KMS-11 (cell line): Measurements from ENCODE around the gene PSMA7.

Source experiments
- H2AFZ ChIP-seq: fragments of 200-600 bp; sonication (generic); 2 replicates; pipeline ENCODE4 v1.6.1; 2016; ENCODE audit warnings: antibody characterized with exemption, mixed run types, low read depth
- H3K27ac ChIP-seq: fragments of 200-600 bp; sonication (generic); 2 replicates; pipeline ENCODE4 v1.6.1; 2016; ENCODE audit warnings: mild to moderate bottlenecking, mixed run types
- H3K27me3 ChIP-seq: fragments of 200-600 bp; sonication (generic); 2 replicates; pipeline ENCODE4 v1.6.1; 2017; ENCODE audit warnings: mild to moderate bottlenecking, low read depth, mixed run types, moderate library complexity; ENCODE audit not compliant: insufficient read depth
- H3K36me3 ChIP-seq: fragments of 200-600 bp; sonication (generic); 2 replicates; pipeline ENCODE4 v1.6.1; 2017; ENCODE audit warnings: mild to moderate bottlenecking, mixed run types; ENCODE audit not compliant: insufficient read depth
- H3K4me1 ChIP-seq: fragments of 200-600 bp; sonication (generic); 2 replicates; pipeline ENCODE4 v1.6.1; 2016; ENCODE audit warnings: mild to moderate bottlenecking, low read depth, mixed run types; ENCODE audit not compliant: poor library complexity, severe bottlenecking
- H3K4me2 ChIP-seq: fragments of 200-600 bp; sonication (generic); 2 replicates; pipeline ENCODE4 v1.7.0; 2016; ENCODE audit warnings: mild to moderate bottlenecking, mixed run types
- H3K4me3 ChIP-seq: fragments of 200-600 bp; sonication (generic); IDR thresholded peaks from 2 replicates; pipeline ENCODE4 v1.6.1; 2017; ENCODE audit warnings: low read depth, low read length, mixed read lengths; ENCODE audit not compliant: insufficient read depth
- H3K79me2 ChIP-seq: fragments of 200-600 bp; sonication (generic); 2 replicates; pipeline ENCODE4 v1.6.1; 2016; ENCODE audit warnings: low read depth, mixed run types; ENCODE audit not compliant: insufficient read depth
- H3K9ac ChIP-seq: fragments of 200-600 bp; sonication (generic); 2 replicates; pipeline ENCODE4 v1.6.1; 2016; ENCODE audit warnings: mild to moderate bottlenecking, mixed run types
- H4K20me1 ChIP-seq: fragments of 200-600 bp; sonication (generic); 2 replicates; pipeline ENCODE4 v1.6.1; 2016; ENCODE audit warnings: mild to moderate bottlenecking, mixed run types; ENCODE audit not compliant: insufficient read depth
- CTCF ChIP-seq: fragments of 200-600 bp; sonication (generic); conservative IDR thresholded peaks from 2 replicates; pipeline ENCODE4 v1.6.1; 2017; ENCODE audit warnings: low read depth, mild to moderate bottlenecking, antibody characterized with exemption, low read length, moderate library complexity, mixed read lengths

The PSMA7 gene

GRCh38 chr20:62136283-62137091 is 6.7 kb downstream of the PSMA7 start:
- Histone ChIP-seq H3K36me3 (peaks cover 16% of the 10 kb centered on the region; the same call in 1 of the 2 replicates), H2AFZ (no peak overlapping the region), H3K79me2 (peaks cover 27% of the 10 kb centered on the region)

GRCh38 chr20:62135573-62136266 is 7.5 kb downstream of the PSMA7 start:
- no peak overlapping the region for H3K9ac ChIP-seq
- no peaks in the 10 kb centered on the region for H3K27me3 ChIP-seq
- peaks cover 19% of the 10 kb centered on the region for H3K79me2 ChIP-seq
- TF ChIP-seq CTCF = no peak
- no peak overlapping the region for H2AFZ ChIP-seq
- H3K4me1 ChIP-seq = peaks cover 6% of the 10 kb centered on the region
- H3K27ac ChIP-seq = no peak overlapping the region
- peaks cover 10% of the 10 kb centered on the region for H4K20me1 ChIP-seq
- no peak overlapping the region for H3K4me2 ChIP-seq
- H3K36me3 ChIP-seq = peaks cover 16% of the 10 kb centered on the region; the same call in 1 of the 2 replicates
- no peak overlapping the region for H3K4me3 ChIP-seq

More at GRCh38 chr20:62136283-62137091, 6.7 kb downstream of the PSMA7 start:
- no peak overlapping the region for H3K4me2 ChIP-seq
- TF ChIP-seq CTCF = peak; percentile 89
- H3K27me3 ChIP-seq = no peaks in the 10 kb centered on the region
- H3K27ac ChIP-seq = no peak overlapping the region
- H3K9ac ChIP-seq = no peak overlapping the region
- peaks cover 18% of the 10 kb centered on the region for H4K20me1 ChIP-seq
- H3K4me1 ChIP-seq = peaks cover 14% of the 10 kb centered on the region
- no peak overlapping the region for H3K4me3 ChIP-seq

GRCh38 chr20:62134735-62135231 is 8.4 kb downstream of the PSMA7 start:
- H4K20me1 ChIP-seq = peaks cover under 1% of the 10 kb centered on the region
- no peaks in the 10 kb centered on the region for H3K4me1 ChIP-seq
- H3K27me3 ChIP-seq = no peaks in the 10 kb centered on the region
- H3K79me2 ChIP-seq = peaks cover 10% of the 10 kb centered on the region
- TF ChIP-seq CTCF = no peak
- no peak overlapping the region for H2AFZ ChIP-seq
- H3K4me2 ChIP-seq = no peak overlapping the region
- no peak overlapping the region for H3K9ac ChIP-seq
- no peak overlapping the region for H3K4me3 ChIP-seq
- no peak overlapping the region for H3K27ac ChIP-seq
- peaks cover 7% of the 10 kb centered on the region; the same call in 1 of the 2 replicates for H3K36me3 ChIP-seq

- Histone ChIP-seq H2AFZ (no peak overlapping the region), H3K36me3 (no peaks in the 10 kb centered on the region; the same call in 1 of the 2 replicates), H3K79me2 (peaks cover under 1% of the 10 kb centered on the region; the same call in 1 of the 2 replicates), H3K27me3 (no peaks in the 10 kb centered on the region), H3K4me3 (no peak overlapping the region), H3K4me1 (no peaks in the 10 kb centered on the region), H3K9ac (no peak overlapping the region), H3K4me2 (no peak overlapping the region), H3K27ac (no peak overlapping the region), H4K20me1 (no peaks in the 10 kb centered on the region)
- TF ChIP-seq CTCF = no peak
Observed at GRCh38 chr20:62133864-62134263, 9.3 kb downstream of the PSMA7 start.
